Measurements from ENCODE around the gene WASHC4.
"Not testable (repeated sequence)": the region's sequence is repeated elsewhere in the genome, so short reads cannot be mapped to it uniquely, and the experiment has no call there.

WASHC4 gene

GRCh38 chr12:105162174-105162573 lies 54.6 kb downstream of the WASHC4 start:
- no peak for DNase-seq (ENCODE audit: low read depth in 1 of 2, low spot score in 1 of 2)

- no peak for DNase-seq (ENCODE audit: low read depth in 1 of 2, low spot score in 1 of 2)
Observed at GRCh38 chr12:105164068-105164467, 56.5 kb downstream of the WASHC4 start.

DNA sequence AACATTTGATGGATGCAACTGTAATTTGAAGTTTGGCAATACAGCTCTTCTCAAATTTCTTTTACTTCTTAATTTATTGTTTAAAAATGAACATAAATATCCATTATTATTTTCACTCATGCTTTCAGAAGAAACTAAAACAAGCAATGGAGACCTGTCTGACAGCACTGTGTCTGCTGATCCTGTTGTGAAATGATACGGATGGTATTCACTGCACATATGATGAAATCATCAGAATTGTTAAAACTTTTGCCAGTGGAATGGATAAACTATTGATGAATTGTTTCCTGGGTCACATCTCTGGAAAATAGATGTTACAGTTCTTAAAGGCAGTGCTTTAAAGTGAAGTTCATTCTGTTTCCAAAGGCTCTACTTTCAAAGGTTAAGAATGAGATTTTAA lies 59.2 kb downstream of the WASHC4 start:
- DNase-seq (ENCODE audit: low read depth in 1 of 2, low spot score in 1 of 2) = no peak

DNA sequence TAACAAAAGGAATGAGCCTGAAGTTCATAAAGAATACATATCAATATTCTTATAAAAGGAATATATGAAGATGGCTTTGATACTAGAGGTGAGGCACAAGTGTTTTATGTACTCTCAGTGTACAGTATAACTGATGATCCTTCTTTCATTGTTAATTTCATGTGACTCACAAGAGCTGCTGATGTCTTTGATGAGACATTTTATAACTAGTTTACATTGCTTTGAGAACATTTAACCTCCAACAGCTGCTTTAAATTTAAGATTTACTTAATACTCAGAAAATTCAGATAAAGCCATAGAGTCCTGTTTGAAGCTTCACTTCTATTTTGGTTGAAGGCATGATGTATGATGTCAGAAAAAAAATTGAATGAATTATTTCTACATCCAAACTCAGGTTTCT lies 59.8 kb downstream of the WASHC4 start:
- DNase-seq (ENCODE audit: low read depth in 1 of 2, low spot score in 1 of 2) = no peak

GRCh38 chr12:105168006-105168405 lies 60.5 kb downstream of the WASHC4 start:
- no peak for DNase-seq (ENCODE audit: low read depth in 1 of 2, low spot score in 1 of 2)

GRCh38 chr12:105170139-105170538 lies 62.6 kb downstream of the WASHC4 start:
- DNase-seq (ENCODE audit: low read depth in 1 of 2, low spot score in 1 of 2) = no peak

DNA sequence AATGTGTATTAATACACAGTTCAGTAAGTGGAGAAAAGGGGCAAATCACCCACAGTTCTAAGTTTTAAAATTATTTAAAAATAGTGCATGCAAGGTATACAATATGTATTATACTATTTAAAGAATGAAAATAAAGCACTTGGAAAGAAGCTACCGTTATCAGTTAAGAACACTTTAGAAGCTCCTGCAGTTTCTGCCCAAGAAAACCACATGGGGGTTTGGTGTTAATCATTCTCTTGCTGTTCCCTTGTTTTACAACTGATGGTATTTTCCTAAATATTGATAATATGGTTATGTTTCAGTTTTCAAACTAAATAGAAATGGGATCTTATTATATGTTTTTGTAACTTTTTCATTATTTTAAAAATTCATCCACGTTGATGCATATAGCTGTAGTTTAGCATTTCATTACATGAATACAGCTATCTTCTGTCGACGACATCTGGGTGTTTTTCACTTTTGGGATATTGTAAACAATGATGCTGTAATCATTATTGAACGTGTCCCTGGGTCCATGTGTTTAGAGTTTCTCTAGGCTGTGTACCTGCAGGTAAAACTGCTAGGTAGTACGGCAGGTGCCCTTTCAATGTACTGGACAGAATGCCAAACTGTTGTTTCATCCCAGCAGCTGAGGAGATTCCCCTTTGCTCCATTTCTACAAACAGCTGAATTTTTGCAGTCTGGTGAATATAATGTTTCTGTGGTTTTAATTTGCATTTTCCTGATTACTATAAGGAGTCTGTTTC lies 64.3 kb downstream of the WASHC4 start:
- DNase-seq (ENCODE audit: low read depth in 1 of 2, low spot score in 1 of 2) = no peak

- no peak for DNase-seq (ENCODE audit: low read depth in 1 of 2, low spot score in 1 of 2)
Observed at GRCh38 chr12:105175397-105175990, 68.0 kb downstream of the WASHC4 start.

- no peak for DNase-seq (ENCODE audit: low read depth in 1 of 2, low spot score in 1 of 2)
Observed at GRCh38 chr12:105177208-105177607, 69.7 kb downstream of the WASHC4 start.

DNA sequence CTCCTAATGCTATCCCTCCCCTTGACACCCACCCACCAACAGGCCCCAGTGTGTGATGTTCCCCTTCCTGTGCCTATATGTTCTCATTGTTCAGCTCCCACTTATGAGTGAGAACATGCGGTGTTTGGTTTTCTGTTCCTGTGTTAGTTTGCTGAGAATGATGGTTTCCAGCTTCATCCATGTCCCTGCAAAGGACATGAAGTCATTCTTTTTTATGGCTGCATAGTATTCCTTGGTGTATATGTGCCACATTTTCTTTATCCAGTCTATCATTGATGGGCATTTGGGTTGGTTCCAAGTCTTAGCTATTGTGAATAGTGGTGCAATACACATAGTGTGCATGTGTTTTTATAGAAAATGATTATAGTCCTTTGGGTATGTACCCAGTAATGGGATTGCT lies 71.6 kb downstream of the WASHC4 start:
- not testable (repeated sequence) for DNase-seq (ENCODE audit: low read depth in 1 of 2, low spot score in 1 of 2)

DNA sequence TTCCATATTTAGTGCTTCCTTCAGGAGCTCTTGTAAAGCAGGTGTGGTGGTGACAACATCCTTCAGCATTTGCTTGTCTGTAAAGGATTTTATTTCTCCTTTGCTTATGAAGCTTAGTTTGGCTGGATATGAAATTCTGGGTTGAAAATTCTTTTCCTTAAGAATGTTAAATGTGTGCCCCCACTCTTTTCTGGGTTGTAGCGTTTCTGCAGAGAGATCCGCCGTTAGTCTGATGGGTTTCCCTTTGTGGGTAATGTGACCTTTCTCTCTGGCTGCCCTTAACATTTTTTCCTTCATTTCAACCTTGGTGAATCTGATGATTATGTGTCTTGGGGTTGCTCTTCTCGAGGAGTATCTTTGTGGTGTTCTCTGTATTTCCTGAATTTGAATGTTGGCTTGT lies 75.9 kb downstream of the WASHC4 start:
- not testable (repeated sequence) for DNase-seq (ENCODE audit: low read depth in 1 of 2, low spot score in 1 of 2)

GRCh38 chr12:105183976-105184375 lies 76.4 kb downstream of the WASHC4 start:
- not testable (repeated sequence) for DNase-seq (ENCODE audit: low read depth in 1 of 2, low spot score in 1 of 2)

GRCh38 chr12:105189293-105189692 lies 81.8 kb downstream of the WASHC4 start:
- DNase-seq (ENCODE audit: low read depth in 1 of 2, low spot score in 1 of 2) = no peak

DNA sequence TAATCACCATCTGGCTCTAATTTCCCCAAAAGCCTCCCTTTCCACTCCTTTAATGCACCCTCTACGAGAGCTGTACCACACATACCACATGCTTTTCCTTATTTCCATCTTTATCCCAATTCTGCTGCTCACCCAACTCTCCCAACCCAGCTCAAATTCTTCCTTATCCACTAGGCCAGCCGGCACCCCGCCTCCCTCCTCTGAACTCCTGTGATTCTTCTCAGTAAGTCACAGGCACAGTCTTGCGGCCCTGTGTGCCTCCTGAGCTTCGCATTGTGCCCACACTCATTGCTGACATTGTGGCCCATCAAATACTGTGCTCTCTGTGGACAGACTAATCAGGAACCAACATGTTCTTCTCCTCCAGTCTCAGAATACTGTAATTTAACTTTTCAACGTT lies 83.0 kb downstream of the WASHC4 start:
- no peak for DNase-seq (ENCODE audit: low read depth in 1 of 2, low spot score in 1 of 2)

DNA sequence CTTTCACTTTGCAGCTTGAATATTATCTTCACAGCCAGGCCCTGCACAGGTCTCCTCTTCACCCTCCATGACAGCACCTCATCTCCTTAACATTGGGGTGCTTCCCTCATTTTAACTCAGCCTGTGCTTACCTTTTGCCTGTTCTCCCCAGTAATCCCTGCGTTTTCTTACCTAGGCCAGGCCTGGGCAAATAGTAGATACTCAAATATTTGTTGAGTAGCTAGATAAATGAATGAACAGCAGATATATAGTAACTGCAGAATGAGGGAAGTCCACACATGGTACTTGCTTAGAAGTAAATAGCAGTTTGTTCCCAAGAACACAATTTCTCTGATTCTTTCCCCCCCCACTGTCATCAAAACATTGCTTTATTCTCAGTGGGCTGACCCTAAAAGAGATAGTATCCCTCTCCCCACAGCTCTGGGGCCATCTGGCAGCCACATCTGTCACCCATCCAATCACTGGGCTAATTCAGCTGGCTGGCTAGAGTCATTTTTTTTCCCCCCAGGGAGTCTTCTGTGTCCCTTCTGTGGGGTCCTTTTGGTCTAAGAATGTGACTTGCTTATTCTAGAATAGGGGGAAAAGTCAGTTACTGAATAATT lies 85.2 kb downstream of the WASHC4 start:
- no peak for DNase-seq (ENCODE audit: low read depth in 1 of 2, low spot score in 1 of 2)

DNA sequence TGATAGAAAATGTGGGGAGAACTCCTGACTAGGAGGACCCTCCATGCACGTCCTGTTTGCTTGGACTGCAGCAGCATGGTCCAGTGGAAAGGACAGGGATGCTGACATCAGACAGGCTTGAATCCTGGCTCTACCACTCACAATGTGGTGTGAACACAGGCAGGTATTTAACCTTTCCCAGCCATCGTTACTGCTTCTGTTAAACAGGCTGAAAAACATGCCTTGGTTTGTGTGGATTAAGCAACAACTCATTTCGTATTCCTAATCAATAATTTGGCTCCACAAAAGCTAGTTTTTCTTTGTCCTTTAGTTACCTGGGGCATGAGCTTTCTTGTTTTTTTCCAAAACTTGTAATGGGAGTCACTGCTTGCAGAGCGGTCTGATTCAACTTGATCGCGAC lies 87.4 kb downstream of the WASHC4 start:
- DNase-seq (ENCODE audit: low read depth in 1 of 2, low spot score in 1 of 2) = no peak

- DNase-seq (ENCODE audit: low read depth in 1 of 2, low spot score in 1 of 2) = no peak
Observed at GRCh38 chr12:105196090-105196489, 88.6 kb downstream of the WASHC4 start.

DNA sequence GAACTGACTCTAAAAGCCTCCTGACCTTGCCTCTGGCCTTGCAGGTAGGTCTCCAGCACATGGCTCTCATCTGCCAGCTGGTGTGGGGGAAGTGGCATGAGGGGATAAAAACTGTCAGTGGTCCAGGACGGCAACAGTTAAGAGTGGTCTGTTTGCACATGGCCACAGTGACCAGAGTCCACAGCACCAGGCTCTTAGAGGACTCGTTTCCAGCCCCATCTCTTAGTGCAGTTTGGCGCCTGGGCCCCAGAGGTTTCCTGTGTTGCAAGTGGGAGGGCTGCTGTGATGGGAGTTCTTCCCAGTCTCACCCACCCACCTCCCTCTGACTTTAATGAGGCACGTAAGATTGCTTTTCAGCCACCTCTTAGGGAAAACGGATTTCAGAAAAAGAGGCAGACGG lies 91.4 kb downstream of the WASHC4 start:
- DNase-seq (ENCODE audit: low read depth in 1 of 2, low spot score in 1 of 2) = no peak

GRCh38 chr12:105200385-105200784 lies 92.9 kb downstream of the WASHC4 start:
- no peak for DNase-seq (ENCODE audit: low read depth in 1 of 2, low spot score in 1 of 2)

- no peak for DNase-seq (ENCODE audit: low read depth in 1 of 2, low spot score in 1 of 2)
Observed at GRCh38 chr12:105201299-105201698, 93.8 kb downstream of the WASHC4 start.

GRCh38 chr12:105202202-105202601 lies 94.7 kb downstream of the WASHC4 start:
- no peak for DNase-seq (ENCODE audit: low read depth in 1 of 2, low spot score in 1 of 2)

DNA sequence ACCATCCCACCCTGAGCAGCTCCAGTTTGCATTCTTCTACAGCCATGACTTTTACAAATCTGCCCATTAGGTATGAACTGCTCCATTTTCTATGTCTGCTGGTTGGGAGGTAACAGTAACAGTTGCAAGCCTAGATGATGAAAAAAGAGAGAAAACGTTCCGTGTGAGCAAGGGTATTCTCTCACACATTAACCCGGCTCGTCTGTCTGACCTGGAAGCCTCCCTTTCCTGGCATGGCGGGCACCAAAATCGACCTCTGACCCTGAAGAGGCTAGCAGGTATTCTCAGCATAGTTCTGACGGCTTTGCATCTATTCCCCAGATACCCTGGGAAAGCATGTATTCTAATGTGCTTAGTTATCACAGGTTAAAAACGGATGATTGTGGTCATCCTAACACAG lies 96.6 kb downstream of the WASHC4 start:
- DNase-seq (ENCODE audit: low read depth in 1 of 2, low spot score in 1 of 2) = no peak

- DNase-seq (ENCODE audit: low read depth in 1 of 2, low spot score in 1 of 2) = no peak
Observed at GRCh38 chr12:105204916-105205315, 97.4 kb downstream of the WASHC4 start.
